GM21717 (cell line): ENCODE data around the gene P3H1.
"Not testable (repeated sequence)": the region's sequence is repeated elsewhere in the genome, so short reads cannot be mapped to it uniquely, and the experiment has no call there.

Experiments used
- ATAC-seq: cut with Tn5 transposase; IDR thresholded peaks from one replicate; pipeline ENCODE4 v1.9.1; 2021; ENCODE audit warnings: mild to moderate bottlenecking, moderate library complexity; ENCODE audit not compliant: unreplicated experiment

The P3H1 gene

DNA sequence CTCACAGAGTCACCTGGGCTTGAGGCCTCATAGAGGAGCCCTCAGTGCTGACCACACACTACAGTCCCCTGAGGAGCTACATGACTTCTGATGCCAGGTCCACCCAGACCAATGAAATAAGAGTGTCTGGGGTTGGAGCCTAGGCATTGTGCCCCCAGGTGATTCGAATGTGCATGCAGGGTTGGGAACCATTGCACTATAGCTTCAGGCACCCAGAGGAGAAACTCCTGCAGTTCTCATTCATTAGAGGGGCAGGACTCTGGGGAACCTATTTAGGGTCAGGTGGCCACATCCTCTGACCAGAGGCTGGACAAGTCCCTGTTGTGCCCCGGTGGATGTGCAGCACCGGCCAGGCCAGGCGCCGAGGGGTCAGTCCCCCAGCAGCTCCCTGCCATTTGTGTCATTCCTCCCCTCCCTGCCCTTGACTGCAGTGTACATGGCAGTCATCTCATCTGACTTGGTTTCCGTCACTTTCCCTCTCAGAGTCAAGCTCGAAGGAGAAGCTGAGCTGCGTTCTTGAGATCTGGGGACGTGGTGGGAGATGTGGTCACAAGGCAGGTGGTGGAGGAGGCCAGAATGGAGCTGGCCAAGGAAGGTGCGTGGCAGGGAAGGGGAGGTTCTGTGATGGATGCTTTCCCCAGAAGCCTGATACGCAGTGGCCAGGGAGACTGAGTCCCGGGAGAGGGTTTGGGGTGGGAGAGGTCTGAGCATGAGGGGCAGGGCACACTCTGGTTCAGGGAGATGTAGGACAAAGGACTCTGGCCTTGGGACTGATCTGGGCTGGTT is 33.2 kb downstream of the P3H1 start:
- ATAC-seq = no peak

DNA sequence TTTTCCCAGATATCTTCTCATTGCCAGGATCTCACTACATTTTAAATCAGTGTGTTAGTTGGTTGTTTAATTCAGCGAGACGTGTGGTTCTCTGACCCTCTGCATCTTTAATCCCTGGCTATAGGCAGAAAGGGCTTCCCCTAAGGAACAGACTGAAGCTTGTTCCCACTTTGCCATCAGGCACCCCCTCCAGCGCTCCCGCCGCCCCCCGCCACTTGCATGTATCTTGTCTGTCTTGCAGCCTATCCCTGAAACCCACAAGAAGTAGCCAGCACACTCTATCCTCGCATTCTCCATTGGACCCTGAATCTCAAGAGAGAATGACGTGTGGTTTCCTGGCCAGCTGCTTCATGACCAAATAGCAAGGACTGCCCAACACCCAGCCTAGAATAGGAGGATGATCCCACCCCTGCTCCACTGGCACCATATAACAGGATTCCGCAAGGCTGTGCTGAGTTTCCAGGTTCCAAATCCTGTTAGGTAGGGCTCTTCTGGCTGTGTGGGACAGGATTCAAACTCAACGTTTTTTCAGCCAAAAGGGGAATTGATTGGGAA is 34.6 kb downstream of the P3H1 start:
- ATAC-seq = no peak

DNA sequence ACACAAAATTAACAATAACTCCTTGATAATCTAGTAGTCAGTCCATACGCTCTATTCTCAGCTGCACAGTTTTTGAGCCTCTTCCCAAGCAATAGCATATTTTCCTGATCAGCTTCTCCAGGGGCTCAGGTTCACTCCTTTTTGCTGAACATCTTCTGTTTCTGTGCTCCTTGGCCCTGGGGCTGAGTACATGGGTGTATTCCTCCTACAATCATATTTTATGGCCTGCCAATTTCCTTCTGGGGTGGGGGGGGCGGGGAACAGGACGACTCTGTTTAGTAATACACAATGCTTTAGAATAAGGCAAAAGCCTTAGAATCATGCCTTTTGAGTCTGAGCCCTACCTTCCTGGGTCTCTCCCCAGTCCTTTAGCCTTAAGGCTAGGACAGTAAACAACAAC is 35.2 kb downstream of the P3H1 start:
- no peak for ATAC-seq

DNA sequence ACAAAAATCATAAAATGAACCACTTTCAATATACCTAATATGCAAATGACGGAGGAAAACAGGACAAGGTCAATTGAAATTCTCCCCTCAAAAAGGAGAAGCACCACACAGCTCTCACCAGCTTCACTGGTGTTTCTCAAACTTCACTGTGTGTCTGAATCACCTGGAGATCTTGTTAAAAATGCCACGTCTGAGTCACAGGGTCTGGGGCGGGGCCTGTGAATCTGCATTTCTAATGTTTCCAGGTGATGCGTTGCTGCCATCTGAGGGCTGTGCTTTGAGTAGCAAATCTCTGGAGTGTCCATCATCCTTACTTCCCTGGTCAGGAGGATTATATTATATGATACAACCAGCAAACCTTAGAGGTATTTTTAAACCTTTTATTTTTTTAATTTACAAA is 35.8 kb downstream of the P3H1 start:
- no peak for ATAC-seq

DNA sequence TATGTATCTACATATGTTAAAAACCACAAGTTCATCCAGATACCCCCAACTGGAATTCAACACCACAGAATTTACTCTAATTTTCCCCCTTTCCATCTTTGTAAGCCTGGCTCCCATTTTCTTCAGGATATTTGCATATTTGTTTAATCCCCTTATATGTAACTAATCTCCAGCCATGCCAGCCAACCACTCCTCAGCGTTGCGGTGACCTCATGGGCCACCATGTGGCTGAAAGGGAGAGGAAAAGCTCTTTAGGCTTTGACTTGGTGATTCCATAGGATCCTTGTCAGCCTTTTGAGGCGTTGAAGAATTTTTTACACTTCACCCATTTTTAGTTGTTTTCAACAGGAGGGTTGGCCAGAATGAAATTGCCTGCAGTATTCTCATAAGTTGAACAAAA is 36.8 kb downstream of the P3H1 start:
- no peak for ATAC-seq

DNA sequence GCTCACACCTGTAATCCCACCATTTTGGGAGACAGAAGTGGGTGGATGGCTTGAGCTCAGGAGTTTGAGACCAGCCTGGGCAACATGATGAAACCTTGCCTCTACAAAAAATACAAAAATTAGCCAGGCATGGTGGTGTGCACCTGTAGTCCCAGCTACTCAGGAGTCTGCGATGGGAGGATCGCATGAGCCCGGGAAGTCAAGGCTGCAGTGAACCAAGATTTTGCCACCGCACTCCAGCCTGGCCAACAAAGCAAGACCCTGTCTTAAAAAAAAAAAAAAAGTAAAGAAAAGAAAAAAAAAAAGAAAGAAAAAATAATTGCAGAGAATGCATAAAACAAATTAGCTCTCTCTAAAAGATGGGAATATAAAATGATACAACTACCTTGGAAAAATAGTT is 41.0 kb downstream of the P3H1 start:
- ATAC-seq = not testable (repeated sequence)

DNA sequence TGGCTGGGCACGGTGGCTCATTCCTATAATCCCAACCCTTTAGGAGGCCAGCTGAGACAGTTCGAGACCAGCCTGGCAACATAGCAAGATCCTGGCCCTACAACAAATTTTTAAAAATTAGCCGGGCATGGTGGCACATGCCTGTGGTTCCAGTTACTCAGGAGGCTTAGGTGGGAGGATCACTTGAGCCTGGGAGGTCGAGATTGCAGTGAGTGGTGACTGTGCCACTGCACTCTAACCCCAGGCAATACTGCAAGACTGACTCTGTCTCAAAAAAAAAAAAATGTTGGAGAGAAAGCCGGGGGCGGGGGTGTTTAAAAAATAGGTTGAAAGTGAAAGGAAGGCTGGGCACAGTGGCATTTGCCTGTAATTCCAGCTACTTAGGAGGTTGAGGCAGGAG is 43.3 kb downstream of the P3H1 start:
- ATAC-seq = no peak

DNA sequence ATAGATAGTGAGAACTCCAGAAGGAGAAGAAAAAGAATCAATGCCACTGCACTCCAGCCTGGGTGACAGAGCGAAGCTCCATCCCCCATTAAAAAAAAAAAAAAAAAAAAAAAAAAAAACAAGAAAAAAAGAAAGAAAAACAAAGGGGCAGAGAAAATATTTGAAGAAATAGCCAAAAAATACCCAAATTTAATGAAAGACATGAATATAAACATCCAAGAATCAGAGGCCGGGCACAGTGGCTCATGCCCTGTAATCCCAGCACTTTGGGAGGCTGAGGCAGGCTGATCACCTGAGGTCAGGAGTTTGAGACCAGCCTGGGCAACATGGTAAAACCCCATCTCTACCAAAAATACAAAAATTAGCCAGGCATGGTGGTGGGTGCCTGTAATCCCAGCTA is 44.4 kb downstream of the P3H1 start:
- not testable (repeated sequence) for ATAC-seq

DNA sequence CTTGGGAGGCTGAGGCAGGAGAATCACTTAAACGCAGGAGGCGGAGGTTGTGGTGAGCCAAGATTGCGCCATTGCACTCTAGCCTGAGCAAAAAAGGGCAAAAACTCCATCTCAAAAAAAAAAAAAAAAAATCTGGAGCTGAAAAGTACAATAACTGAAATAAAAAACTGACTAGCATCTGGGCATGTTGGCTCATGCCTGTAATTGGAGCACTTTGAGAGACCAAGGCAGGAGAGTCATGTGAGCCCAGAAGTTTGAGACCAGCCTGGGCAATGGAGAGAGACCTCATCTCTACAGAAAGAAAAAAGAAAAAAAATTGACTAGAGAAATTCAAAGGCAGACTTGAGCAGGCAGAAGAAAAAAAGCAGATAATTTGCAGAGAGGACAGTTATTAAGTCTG is 44.9 kb downstream of the P3H1 start:
- ATAC-seq = no peak

DNA sequence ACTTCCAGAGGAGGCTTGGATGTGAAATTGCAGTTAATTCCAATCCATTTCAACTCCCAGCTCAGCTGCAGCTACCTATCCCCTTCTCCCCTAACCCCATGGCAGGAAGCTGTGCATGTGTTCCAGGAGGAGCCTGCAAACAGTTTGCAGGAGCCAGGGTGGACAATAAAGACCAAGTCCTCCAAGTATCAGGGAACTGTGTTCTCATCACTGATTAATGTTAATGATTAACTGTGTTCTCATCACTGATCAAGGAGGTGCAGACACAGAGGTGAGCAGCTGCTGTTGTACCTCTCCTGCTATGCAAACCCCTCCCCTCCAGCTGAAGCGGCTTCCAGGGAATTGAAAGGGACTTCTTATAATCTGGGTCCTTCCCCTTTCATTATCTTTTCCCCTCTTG is 46.0 kb downstream of the P3H1 start:
- ATAC-seq = no peak

DNA sequence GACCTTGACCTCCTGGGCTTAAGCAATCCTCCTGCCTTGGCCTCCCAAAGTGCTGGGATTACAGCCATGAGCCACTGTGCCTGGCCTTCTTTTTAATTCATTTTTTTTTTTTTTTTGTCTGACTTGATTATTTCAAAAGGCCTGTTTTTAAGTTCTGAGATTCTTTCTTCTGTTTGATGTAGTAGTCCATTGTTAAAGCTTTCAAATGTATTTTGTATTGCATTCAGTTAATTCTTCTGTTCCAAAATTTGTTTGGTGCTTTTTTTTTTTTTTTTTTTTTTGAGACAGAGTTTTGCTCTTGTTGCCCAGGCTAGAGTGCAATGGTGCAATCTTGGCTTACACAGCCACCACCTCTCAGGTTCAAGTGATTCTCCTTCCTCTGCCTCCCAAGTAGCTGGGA is 52.4 kb downstream of the P3H1 start:
- ATAC-seq = not testable (repeated sequence)

DNA sequence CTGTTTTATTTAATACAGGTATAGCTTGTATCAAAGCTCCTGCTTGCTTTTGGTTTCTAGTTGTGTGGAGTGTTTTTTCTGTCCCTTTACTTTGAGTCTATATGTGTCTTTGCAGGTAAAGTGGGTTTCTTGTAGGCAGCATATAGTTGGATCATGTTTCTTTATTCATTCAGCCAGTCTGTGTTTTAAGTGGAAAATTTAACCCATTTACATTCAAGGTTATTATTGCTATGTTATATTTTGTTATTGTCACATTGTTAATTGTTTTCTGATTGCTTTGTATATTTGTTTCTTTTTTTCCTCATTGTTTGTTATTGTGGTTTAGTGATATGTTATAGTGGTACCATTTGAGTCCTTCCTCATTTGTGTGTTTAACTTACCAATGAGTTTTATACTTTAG is 53.5 kb downstream of the P3H1 start:
- no peak for ATAC-seq

DNA sequence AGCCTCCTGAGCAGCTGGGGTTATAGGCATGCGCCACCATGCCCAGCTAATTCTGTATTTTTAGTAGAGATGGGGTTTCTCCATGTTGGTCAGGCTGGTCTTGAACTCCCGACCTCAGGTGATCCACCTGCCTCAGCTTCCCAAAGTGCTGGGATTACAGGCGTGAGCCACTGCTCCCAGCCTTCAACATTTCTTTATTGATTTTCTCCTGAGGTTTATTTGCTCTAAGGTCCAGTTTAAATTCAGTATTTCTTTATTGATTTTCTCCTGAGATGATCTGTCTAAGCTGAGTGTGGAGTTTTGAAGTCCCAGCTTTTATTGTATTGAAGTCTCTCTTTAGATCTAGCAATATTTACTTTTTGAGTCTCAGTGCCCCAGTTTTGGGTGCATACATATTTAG is 54.0 kb downstream of the P3H1 start:
- ATAC-seq = not testable (repeated sequence)

DNA sequence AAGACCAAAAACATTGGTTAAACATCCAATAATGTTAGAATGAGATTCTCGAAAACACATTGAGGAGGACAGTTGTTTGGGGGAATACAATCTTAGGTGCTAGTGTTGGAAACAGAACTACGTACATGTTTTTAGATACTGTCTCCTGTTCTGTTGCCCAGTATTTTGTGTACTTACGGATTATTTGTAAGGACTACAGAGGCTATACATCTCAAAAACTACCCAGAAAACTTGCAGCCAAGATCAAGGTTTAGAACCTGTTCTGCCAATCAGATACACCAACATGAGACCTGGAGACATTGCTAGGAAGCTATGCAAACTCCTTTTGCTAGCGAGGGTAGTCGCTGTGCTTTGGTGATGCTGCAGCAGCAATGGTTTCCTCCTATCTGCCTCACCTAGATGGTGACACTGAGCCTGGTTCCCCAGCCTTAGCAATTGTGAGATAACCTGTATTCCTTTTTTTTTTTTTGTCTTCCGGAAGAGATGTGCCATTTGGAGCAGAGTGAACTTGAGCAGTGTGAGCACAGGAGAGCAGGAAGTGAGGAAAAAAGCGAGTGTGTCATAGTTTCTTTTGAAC is 62.9 kb downstream of the P3H1 start:
- no peak for ATAC-seq

DNA sequence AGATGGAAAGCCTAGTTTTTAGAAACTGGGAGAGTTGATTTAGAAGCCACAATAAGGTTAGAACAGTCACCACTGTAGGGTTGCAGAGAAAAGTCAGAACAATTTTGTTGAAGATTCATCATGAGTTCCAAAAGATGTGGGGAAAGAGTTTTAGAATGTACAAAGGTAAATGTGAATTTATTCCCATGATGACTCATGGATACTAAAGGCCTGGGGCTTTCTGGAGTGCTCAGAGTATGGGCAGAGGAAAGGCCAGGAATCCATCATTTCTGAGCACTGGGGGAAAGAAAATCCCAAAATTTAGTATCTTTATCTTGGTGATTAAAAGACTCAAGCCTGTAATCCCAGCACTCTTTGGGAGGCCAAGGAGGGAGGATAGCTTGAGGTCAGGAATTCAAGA is 66.8 kb downstream of the P3H1 start:
- no peak for ATAC-seq

DNA sequence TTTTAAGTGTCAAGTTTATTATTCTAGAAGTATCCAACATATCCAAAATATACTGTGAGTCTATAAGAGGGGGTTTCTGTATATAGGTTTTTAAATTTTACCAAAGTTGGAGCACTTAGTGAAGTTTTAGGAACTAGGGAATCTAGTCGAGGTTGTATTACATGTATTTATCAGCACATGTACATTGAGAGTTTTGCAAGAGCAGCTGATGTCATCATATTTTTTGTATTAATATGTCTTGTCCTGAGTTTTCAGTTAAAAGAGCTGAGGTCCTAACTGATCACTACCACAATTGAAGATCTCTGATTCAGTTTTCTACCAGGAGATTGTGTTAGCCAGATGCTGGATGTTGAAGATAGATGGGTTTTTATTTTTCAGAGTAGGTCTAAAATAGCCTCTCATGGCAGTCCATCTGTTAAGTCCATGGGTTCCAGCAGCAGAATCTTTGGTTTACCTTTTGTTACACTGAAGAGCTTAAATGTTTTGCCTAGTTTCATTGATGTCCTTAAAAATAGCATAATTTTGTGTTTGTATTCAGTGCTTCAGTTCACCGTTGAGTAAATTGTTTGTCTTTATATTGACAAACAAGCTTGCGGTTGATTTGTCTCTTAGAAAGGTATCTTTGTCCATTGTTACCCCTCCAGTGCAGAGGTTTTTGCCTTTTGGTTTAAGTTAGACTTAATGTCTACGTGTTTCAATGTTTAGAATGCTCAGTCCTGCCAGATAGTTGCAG is 68.6 kb downstream of the P3H1 start:
- ATAC-seq = no peak
